GM10248 (cell line): Measurements from ENCODE around the gene ZNF462.

ENCODE experiments used
- CTCF ChIA-PET: fragments of 300-600 bp; sonication (Branson Sonifier 250); formaldehyde crosslinking; extraction: SDS; loops from one replicate; lab custom pipeline; 2021; ENCODE audit warnings: antibody characterized with exemption; lab: Yijun Ruan, JAX
- POLR2A ChIA-PET: fragments of 350-650 bp; sonication (Branson Sonifier 250); formaldehyde crosslinking; extraction: SDS; loops from one replicate; lab custom pipeline; 2020; ENCODE audit warnings: antibody characterized with exemption; lab: Yijun Ruan, JAX
- DNase-seq: peaks from one replicate; pipeline ENCODE4 v3.0.0; 2012; ENCODE audit errors: extremely low spot score
- CTCF ChIP-seq: IDR thresholded peaks from 2 replicates; pipeline ENCODE4 v1.5.1; 2012; ENCODE audit warnings: mild to moderate bottlenecking, low read depth; ENCODE audit errors: extremely low read depth, missing control alignments, control extremely low read depth

ZNF462 gene

GRCh38 chr9:106964822-106965525, 102.0 kb downstream of the ZNF462 start:
- TF ChIP-seq CTCF = no peak
- ChIA-PET POLR2A (no interaction called here), CTCF (interaction anchor here (1.5 to 2.2 kb wide), 3 partner anchors 13 to 17 kb away, joined by 3 to 6 read pairs (median 5); no protein-coding TSS in a partner anchor)
- no peak for DNase-seq

- ChIA-PET POLR2A (no interaction called here), CTCF (no interaction called here)
- no peak for DNase-seq
- no peak for TF ChIP-seq CTCF
These were observed 103.5 kb downstream of the ZNF462 start for GRCh38 chr9:106966481-106966880.

- no peak for TF ChIP-seq CTCF
- ChIA-PET CTCF (no interaction called here), POLR2A (no interaction called here)
- DNase-seq = no peak
These were observed 106.7 kb downstream of the ZNF462 start for GRCh38 chr9:106969696-106970095.

GRCh38 chr9:106970219-106970975, 107.4 kb downstream of the ZNF462 start:
- ChIA-PET CTCF (interaction anchor here (1.0 kb wide), 1 partner anchor 15 kb away, joined by 3 read pairs; no protein-coding TSS in a partner anchor), POLR2A (interaction anchor here (0.6 kb wide), 1 partner anchor 520 kb away, joined by 7 read pairs; no protein-coding TSS in a partner anchor)
- TF ChIP-seq CTCF = no peak
- DNase-seq = no peak

GRCh38 chr9:106970976-106971457, 108.1 kb downstream of the ZNF462 start:
- CTCF ChIA-PET = interaction anchor here (1.0 kb wide), 1 partner anchor 15 kb away, joined by 3 read pairs; no protein-coding TSS in a partner anchor
- POLR2A ChIA-PET = interaction anchor here (0.6 kb wide), 1 partner anchor 519 kb away, joined by 7 read pairs; no protein-coding TSS in a partner anchor
- DNase-seq = no peak
- no peak for TF ChIP-seq CTCF

GRCh38 chr9:106972082-106972481, 109.1 kb downstream of the ZNF462 start:
- ChIA-PET POLR2A (no interaction called here), CTCF (interaction anchor here (1.0 to 1.2 kb wide), 2 partner anchors 15 to 29 kb away, joined by 3 read pairs; no protein-coding TSS in a partner anchor)
- DNase-seq = no peak
- TF ChIP-seq CTCF = no peak
